SK-N-SH (cell line): Measurements from ENCODE around the gene ETS1. TPM values are rescaled to one million over a fixed set of nuclear protein-coding genes. Genes with fewer than 3 reads are reported as not detected.

Source experiments
- CTCF ChIA-PET: fragments of 300-600, 350-600 bp; formaldehyde crosslinking; extraction: SDS; loops from one replicate; lab custom pipeline; 2021; lab: Yijun Ruan, JAX
- POLR2A ChIA-PET: fragments of 350-600 bp; sonication (Branson Sonifier 250); formaldehyde crosslinking; extraction: SDS; loops from one replicate; lab custom pipeline; 2020; ENCODE audit warnings: antibody characterized with exemption, inconsistent platforms; lab: Yijun Ruan, JAX
- DNase-seq: peaks from one replicate; pipeline ENCODE4 v3.0.0; 2012
- H2AFZ ChIP-seq: fragments of 200-600 bp; sonication (generic); 2 replicates; pipeline ENCODE4 v1.8.1; 2016; ENCODE audit warnings: antibody characterized with exemption, mild to moderate bottlenecking, low read depth
- H3F3A ChIP-seq: fragments of 200-600 bp; sonication (generic); replicated peaks from 2 replicates; pipeline ENCODE3; 2016; ENCODE audit warnings: antibody characterized with exemption, mild to moderate bottlenecking; ENCODE audit not compliant: insufficient read depth
- H3K27ac ChIP-seq, 2 experiments: fragments of 200-500 bp in 1 of 2; fragments of 200-600 bp in 1 of 2; sonication (Bioruptor generic) in 1 of 2; sonication (generic), shearing (Covaris generic) in 1 of 2; 2 replicates each; pipeline versions ENCODE4 v1.5.1 to v1.6.1; 2014 to 2016; ENCODE audit warnings: low read depth in 2 of 2, inconsistent platforms in 1 of 2, low read length in 1 of 2, mild to moderate bottlenecking in 1 of 2, mixed read lengths in 1 of 2
- H3K27me3 ChIP-seq: fragments of 200-600 bp; sonication (generic), shearing (Covaris generic); 2 replicates; pipeline ENCODE4 v1.6.1; 2016; ENCODE audit warnings: mixed run types; ENCODE audit not compliant: insufficient read depth
- H3K36me3 ChIP-seq, 2 experiments: fragments of 200-500 bp in 1 of 2; fragments of 200-600 bp in 1 of 2; sonication (Bioruptor generic) in 1 of 2; sonication (generic) in 1 of 2; replicated peaks in 1 of 2; 2 replicates each; pipeline versions ENCODE3 to v1.5.1; 2014 to 2016; ENCODE audit warnings: low read length in 1 of 2, mild to moderate bottlenecking in 1 of 2; ENCODE audit not compliant: insufficient read depth in 2 of 2, control insufficient read depth in 1 of 2
- H3K4me1 ChIP-seq, 2 experiments: fragments of 200-500 bp in 1 of 2; fragments of 200-600 bp in 1 of 2; sonication (Bioruptor generic) in 1 of 2; sonication (generic), shearing (Covaris generic) in 1 of 2; 2 replicates each; pipeline versions ENCODE4 v1.5.1 to v1.6.1; 2014 to 2016; ENCODE audit warnings: low read depth in 1 of 2, low read length in 1 of 2, mixed run types in 1 of 2; ENCODE audit not compliant: insufficient read depth in 2 of 2, control insufficient read depth in 1 of 2
- H3K4me2 ChIP-seq: fragments of 200-600 bp; sonication (generic), shearing (Covaris generic); 2 replicates; pipeline ENCODE4 v1.6.1; 2017; ENCODE audit warnings: mixed run types
- H3K4me3 ChIP-seq, 2 experiments: fragments of 200-500 bp in 1 of 2; fragments of 200-600 bp in 1 of 2; sonication (Bioruptor generic) in 1 of 2; sonication (generic), shearing (Covaris generic) in 1 of 2; 2 replicates each; pipeline versions ENCODE4 v1.5.1 to v1.8.1; 2014 to 2016; ENCODE audit warnings: low read depth in 2 of 2, inconsistent platforms in 1 of 2, low read length in 1 of 2, mild to moderate bottlenecking in 1 of 2, mixed read lengths in 1 of 2, moderate library complexity in 1 of 2
- H3K79me2 ChIP-seq: fragments of 200-600 bp; sonication (generic); 2 replicates; pipeline ENCODE4 v1.8.1; 2017; ENCODE audit warnings: mild to moderate bottlenecking; ENCODE audit not compliant: insufficient read depth
- H3K9ac ChIP-seq: fragments of 200-600 bp; sonication (generic); 2 replicates; pipeline ENCODE4 v1.6.1; 2017; ENCODE audit warnings: mixed run types
- H3K9me2 ChIP-seq: fragments of 200-600 bp; sonication (generic); 2 replicates; pipeline ENCODE4 v1.6.1; 2017; ENCODE audit warnings: mixed run types
- H3K9me3 ChIP-seq: fragments of 200-600 bp; sonication (generic); 2 replicates; pipeline ENCODE4 v1.6.1; 2017; ENCODE audit warnings: mixed run types, mild to moderate bottlenecking, moderate library complexity
- H4K20me1 ChIP-seq: fragments of 200-600 bp; sonication (generic); 2 replicates; pipeline ENCODE4 v1.6.1; 2017; ENCODE audit warnings: mild to moderate bottlenecking, mixed run types; ENCODE audit not compliant: insufficient read depth
- ELF1 ChIP-seq: IDR thresholded peaks from 2 replicates; pipeline ENCODE4 v1.4.0; 2012
- GATA2 ChIP-seq: sonication (generic); formaldehyde crosslinking; IDR thresholded peaks from 2 replicates; pipeline ENCODE4 v1.5.0; 2020; ENCODE audit warnings: mild to moderate bottlenecking, missing genetic modification reagents
- RAD21 ChIP-seq: IDR thresholded peaks from 2 replicates; pipeline ENCODE4 v1.6.1; 2012; ENCODE audit warnings: mild to moderate bottlenecking, low read length
- RCOR1 ChIP-seq: fragments of 150-350 bp; IDR thresholded peaks from 2 replicates; pipeline ENCODE4 v1.6.1; 2017; ENCODE audit warnings: antibody characterized with exemption, low read length
- ZBTB33 ChIP-seq: IDR thresholded peaks from 2 replicates; pipeline ENCODE4 v1.4.0; 2012; ENCODE audit warnings: low read depth, borderline replicate concordance
- WGBS: methylation state at CpG from one replicate; pipeline ENCODE4 v1.1.6; 2017; ENCODE audit warnings: low lambda C conversion rate; 5-methylcytosine and 5-hydroxymethylcytosine counted together
- polyA plus RNA-seq, 3 experiments: library from polyadenylated mRNA; depleted of rRNA; stranded (reverse); fragments of >200 nt; gene quantifications; 2 replicates each; pipeline ENCODE4 v1.2.3, GENCODE V29; 2012
- TF ChIP-seq, protein P1 (sequence below): IDR thresholded peaks from 2 replicates; pipeline ENCODE4; 2012
- TF ChIP-seq, protein P2 (sequence below): IDR thresholded peaks from 2 replicates; pipeline ENCODE4 v1.4.0; 2012; ENCODE audit warnings: low read depth, borderline replicate concordance

ETS1 gene
- polyA plus RNA-seq, 1 of the 3 experiments (the other 2 are of a cell fraction), result 14.5 TPM

DNA sequence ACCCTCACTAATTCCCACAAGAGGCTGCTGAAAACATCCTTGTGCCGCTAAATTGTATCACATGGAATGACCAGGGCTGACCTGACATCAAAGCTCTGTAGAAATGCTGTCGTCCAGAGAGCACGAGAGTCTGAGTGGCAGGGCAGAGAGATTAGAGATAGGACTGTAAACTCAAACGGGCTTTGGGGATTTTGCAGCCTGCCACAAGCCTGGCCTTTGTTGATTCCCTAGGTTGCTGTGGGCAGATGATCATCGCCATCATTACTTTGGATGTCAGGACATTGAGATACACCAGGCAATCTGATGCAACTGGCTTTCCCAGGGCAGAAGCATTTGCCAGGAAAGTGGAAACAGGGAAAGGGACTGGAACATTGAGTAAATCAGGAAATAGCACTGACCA is 131.6 kb downstream of the ETS1 start (continued):
- TF ChIP-seq RAD21 (peak; percentile 27), ELF1 (no peak), ZBTB33 (no peak), GATA2 (CRISPR knock-in tag) (peak; percentile 84)
- TF ChIP-seq, protein P1, sequence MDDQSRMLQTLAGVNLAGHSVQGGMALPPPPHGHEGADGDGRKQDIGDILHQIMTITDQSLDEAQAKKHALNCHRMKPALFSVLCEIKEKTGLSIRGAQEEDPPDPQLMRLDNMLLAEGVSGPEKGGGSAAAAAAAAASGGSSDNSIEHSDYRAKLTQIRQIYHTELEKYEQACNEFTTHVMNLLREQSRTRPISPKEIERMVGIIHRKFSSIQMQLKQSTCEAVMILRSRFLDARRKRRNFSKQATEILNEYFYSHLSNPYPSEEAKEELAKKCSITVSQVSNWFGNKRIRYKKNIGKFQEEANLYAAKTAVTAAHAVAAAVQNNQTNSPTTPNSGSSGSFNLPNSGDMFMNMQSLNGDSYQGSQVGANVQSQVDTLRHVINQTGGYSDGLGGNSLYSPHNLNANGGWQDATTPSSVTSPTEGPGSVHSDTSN, result no peak
- TF ChIP-seq, all 33 proteins: peak for 8

DNA sequence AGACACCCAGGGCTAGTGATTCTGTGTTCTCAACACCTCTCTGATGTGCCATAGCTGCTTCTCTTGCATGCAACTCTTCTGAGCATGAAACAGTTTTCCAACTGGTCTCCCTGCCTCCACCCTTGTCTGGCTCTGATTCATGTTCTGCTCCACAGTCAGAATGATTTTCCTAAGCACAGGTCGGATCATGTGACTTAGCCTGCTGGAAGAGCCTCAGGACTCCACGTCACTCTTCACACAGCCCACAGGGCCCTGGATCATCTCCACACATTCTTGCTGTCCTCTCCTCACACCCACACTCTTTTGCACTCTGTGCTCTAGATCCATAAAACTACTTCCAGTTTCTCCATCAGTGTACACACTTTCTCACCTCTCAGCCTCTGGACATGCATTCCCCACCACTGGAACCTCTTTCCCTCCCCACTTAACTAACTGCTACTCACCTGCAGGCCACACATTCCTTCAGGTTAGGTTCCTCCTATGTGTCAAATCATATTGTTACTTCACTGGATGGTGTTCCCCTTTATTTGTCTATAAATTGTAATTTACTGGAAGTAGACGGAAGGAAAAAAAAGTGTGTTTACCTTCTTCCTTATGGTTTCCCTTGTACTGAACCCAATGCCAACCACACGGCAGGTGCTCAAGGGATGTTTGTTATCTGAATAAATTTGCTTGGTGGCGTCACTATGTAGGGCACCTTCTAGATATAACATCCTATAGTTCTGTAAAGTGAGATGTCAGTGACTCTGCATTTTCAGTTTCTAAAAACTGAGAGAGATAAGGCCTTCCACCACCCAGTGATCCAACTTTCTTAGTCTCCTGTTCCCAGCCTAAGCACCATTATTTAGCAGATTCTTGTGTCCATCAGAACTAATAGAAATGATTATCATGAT is 133.7 kb downstream of the ETS1 start:
- H3K27me3 ChIP-seq, result no peaks in the 10 kb centered on the region
- no peak overlapping the region for H3K4me3 ChIP-seq
- CTCF ChIA-PET, result no interaction called here
- peaks cover 31% of the 10 kb centered on the region for H3F3A ChIP-seq
- 86% methylated on average over 5 of the region's 5 CpGs for whole genome bisulfite sequencing
- TF ChIP-seq, protein P2, sequence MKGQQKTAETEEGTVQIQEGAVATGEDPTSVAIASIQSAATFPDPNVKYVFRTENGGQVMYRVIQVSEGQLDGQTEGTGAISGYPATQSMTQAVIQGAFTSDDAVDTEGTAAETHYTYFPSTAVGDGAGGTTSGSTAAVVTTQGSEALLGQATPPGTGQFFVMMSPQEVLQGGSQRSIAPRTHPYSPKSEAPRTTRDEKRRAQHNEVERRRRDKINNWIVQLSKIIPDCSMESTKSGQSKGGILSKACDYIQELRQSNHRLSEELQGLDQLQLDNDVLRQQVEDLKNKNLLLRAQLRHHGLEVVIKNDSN, result peak; percentile 82
- no peak for TF ChIP-seq RCOR1
- TF ChIP-seq, protein P1, result peak; percentile 24; the same call in 1 of the 2 replicates
- no peaks in the 10 kb centered on the region for H3K9me3 ChIP-seq
- no peak overlapping the region for H3K9ac ChIP-seq
- POLR2A ChIA-PET, result no interaction called here
- DNase-seq, result no peak
- H4K20me1 ChIP-seq, result no peaks in the 10 kb centered on the region
- no peaks in the 10 kb centered on the region for H3K9me2 ChIP-seq
- peak overlapping the region; percentile 21; the same call in 1 of the 2 replicates for H3K4me2 ChIP-seq
- peaks cover 8 to 34% of the 10 kb centered on the region in 2 experiments for H3K4me1 ChIP-seq
- H3K27ac ChIP-seq, result peak overlapping the region in 1 of 2 experiments; percentile 99; a peak in 2 of 4 replicates
- H2AFZ ChIP-seq, result no peak overlapping the region
- no peaks in the 10 kb centered on the region for H3K79me2 ChIP-seq
- H3K36me3 ChIP-seq, result peaks cover 16 to 17% of the 10 kb centered on the region in 2 experiments
